Subcutaneous adipose tissue (tissue), 4 donors: ENCODE results near the gene TSGA10IP. TPM values are rescaled to one million over a fixed set of nuclear protein-coding genes. Genes with fewer than 3 reads are reported as not detected.

Experiments used
- total RNA-seq, 4 donors: library from RNA; depleted of rRNA; stranded (reverse); fragments of >200 nt; gene quantifications; one replicate each; pipeline ENCODE4 v1.1.0, GENCODE V29; 2016
- TF ChIP-seq, protein P1 (sequence below): fragments of 450-650 bp; IDR thresholded peaks from one replicate; pipeline ENCODE4 v1.5.1; 2016; ENCODE audit warnings: low read depth, mild to moderate bottlenecking, control low read depth, antibody characterized with exemption, moderate library complexity

Gene TSGA10IP
- total RNA-seq, 4 donors from 2014 or later, result not detected

GRCh38 chr11:66006891-66007176, 61.6 kb downstream of the TSGA10IP start:
- TF ChIP-seq, protein P1, sequence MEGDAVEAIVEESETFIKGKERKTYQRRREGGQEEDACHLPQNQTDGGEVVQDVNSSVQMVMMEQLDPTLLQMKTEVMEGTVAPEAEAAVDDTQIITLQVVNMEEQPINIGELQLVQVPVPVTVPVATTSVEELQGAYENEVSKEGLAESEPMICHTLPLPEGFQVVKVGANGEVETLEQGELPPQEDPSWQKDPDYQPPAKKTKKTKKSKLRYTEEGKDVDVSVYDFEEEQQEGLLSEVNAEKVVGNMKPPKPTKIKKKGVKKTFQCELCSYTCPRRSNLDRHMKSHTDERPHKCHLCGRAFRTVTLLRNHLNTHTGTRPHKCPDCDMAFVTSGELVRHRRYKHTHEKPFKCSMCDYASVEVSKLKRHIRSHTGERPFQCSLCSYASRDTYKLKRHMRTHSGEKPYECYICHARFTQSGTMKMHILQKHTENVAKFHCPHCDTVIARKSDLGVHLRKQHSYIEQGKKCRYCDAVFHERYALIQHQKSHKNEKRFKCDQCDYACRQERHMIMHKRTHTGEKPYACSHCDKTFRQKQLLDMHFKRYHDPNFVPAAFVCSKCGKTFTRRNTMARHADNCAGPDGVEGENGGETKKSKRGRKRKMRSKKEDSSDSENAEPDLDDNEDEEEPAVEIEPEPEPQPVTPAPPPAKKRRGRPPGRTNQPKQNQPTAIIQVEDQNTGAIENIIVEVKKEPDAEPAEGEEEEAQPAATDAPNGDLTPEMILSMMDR, result no peak

GRCh38 chr11:66007201-66007634, 61.9 kb downstream of the TSGA10IP start:
- TF ChIP-seq, protein P1, result no peak

DNA sequence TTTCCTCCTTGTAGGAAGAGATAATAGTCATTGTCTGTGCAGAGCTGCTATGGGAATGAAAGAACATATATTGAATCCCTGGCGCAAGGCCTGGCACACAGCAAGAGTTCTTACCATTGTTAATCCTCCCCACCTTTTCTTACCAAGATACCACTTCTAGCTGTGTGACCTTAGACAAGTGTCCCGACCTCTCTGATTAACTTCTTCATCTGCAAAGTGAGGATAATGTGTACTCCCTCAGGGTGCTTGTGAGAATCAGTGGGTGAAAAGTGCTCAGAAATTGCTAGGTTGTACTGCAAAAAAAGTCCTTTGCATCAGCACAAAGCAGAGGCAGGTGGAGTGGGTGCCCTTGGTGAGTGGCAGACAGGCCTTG, 62.8 kb downstream of the TSGA10IP start:
- TF ChIP-seq, protein P1, result no peak

GRCh38 chr11:66008468-66009101, 63.3 kb downstream of the TSGA10IP start:
- TF ChIP-seq, protein P1, result no peak

Other genes starting within 250 kb of the TSGA10IP start
- 10 to 100 TPM; 39.3 to 54.2 (median 49.0) TPM for gene KAT5, start 233.2 kb upstream of the TSGA10IP start, total RNA-seq
- gene RNASEH2C, start 224.7 kb upstream of the TSGA10IP start, total RNA-seq, result 100 to 1,000 TPM in 2 of 4 donors, 10 to 100 TPM in 2; 41.6 to 101 (median 97.7) TPM
- gene AP5B1, start 164.5 kb upstream of the TSGA10IP start, total RNA-seq, result 10 to 100 TPM in 3 of 4 donors, 1 to 10 TPM in 1; 7.0 to 30.0 (median 14.6) TPM
- under 1 TPM in 2 of 4 donors, not detected in 2; 0.34 to 0.44 TPM for gene OVOL1, start 158.4 kb upstream of the TSGA10IP start, total RNA-seq
- gene SNX32, start 111.5 kb upstream of the TSGA10IP start, total RNA-seq, result under 1 TPM in 1 of 4 donors, not detected in 3; 0.85 TPM
- 100 to 1,000 TPM; 375 to 550 (median 447) TPM for gene CFL1, start 87.3 kb upstream of the TSGA10IP start, total RNA-seq
- gene MUS81, start 85.0 kb upstream of the TSGA10IP start, total RNA-seq, result 10 to 100 TPM; 19.9 to 41.8 (median 30.2) TPM
- gene EFEMP2, start 72.7 kb upstream of the TSGA10IP start, total RNA-seq, result 10 to 100 TPM; 45.0 to 85.2 (median 62.2) TPM
- gene CTSW, start 65.6 kb upstream of the TSGA10IP start, total RNA-seq, result 1 to 10 TPM in 3 of 4 donors, not detected in 1; 1.7 to 5.7 (median 2.9) TPM
- gene FIBP, start 57.0 kb upstream of the TSGA10IP start, total RNA-seq, result 10 to 100 TPM; 43.8 to 64.2 (median 51.9) TPM
- 10 to 100 TPM; 15.7 to 59.9 (median 29.3) TPM for gene CCDC85B, start 54.8 kb upstream of the TSGA10IP start, total RNA-seq
- gene FOSL1, start 45.1 kb upstream of the TSGA10IP start, total RNA-seq, result 10 to 100 TPM in 1 of 4 donors, 1 to 10 TPM in 3; 1.5 to 15.2 (median 2.8) TPM
- gene C11orf68, start 26.4 kb upstream of the TSGA10IP start, total RNA-seq, result 10 to 100 TPM; 18.5 to 20.5 (median 19.4) TPM
- gene DRAP1, start 26.1 kb upstream of the TSGA10IP start, total RNA-seq, result 10 to 100 TPM; 34.4 to 85.0 (median 54.4) TPM
- gene SART1, start 16.3 kb downstream of the TSGA10IP start, total RNA-seq, result 10 to 100 TPM; 33.7 to 69.9 (median 41.8) TPM
- 10 to 100 TPM; 12.1 to 33.5 (median 25.4) TPM for gene EIF1AD, start 56.7 kb downstream of the TSGA10IP start, total RNA-seq
- 10 to 100 TPM; 14.9 to 67.8 (median 16.7) TPM for gene BANF1, start 57.0 kb downstream of the TSGA10IP start, total RNA-seq
- not detected for gene CST6, start 66.5 kb downstream of the TSGA10IP start, total RNA-seq
- 1 to 10 TPM in 1 of 4 donors, not detected in 3; 1.5 TPM for gene CATSPER1, start 81.0 kb downstream of the TSGA10IP start, total RNA-seq
- gene GAL3ST3, start 103.7 kb downstream of the TSGA10IP start, total RNA-seq, result under 1 TPM in 1 of 4 donors, not detected in 3; 0.38 TPM
- gene SF3B2, start 106.9 kb downstream of the TSGA10IP start, total RNA-seq, result 100 to 1,000 TPM in 3 of 4 donors, 10 to 100 TPM in 1; 97.2 to 223 (median 118) TPM
- gene PACS1, start 124.8 kb downstream of the TSGA10IP start, total RNA-seq, result 10 to 100 TPM; 38.3 to 75.7 (median 41.0) TPM